GM18499 (cell line): ENCODE results near the gene SDK2.
"Not testable (repeated sequence)": the region's sequence is repeated elsewhere in the genome, so short reads cannot be mapped to it uniquely, and the experiment has no call there.

Experiments
- ATAC-seq: cut with Tn5 transposase; IDR thresholded peaks from one replicate; pipeline ENCODE4 v1.9.1; 2021; ENCODE audit warnings: moderate number of reproducible peaks; ENCODE audit not compliant: insufficient read depth, unreplicated experiment

The SDK2 gene

GRCh38 chr17:73387746-73388577, 256.3 kb downstream of the SDK2 start:
- no peak for ATAC-seq

- no peak for ATAC-seq
Observed at GRCh38 chr17:73386561-73386960, 257.7 kb downstream of the SDK2 start.

GRCh38 chr17:73384926-73385325, 259.3 kb downstream of the SDK2 start:
- no peak for ATAC-seq

GRCh38 chr17:73380439-73381106, 263.7 kb downstream of the SDK2 start:
- no peak for ATAC-seq

GRCh38 chr17:73379826-73380225, 264.4 kb downstream of the SDK2 start:
- no peak for ATAC-seq

GRCh38 chr17:73378974-73379470, 265.2 kb downstream of the SDK2 start:
- ATAC-seq, result no peak

GRCh38 chr17:73376636-73377035, 267.6 kb downstream of the SDK2 start:
- no peak for ATAC-seq

GRCh38 chr17:73376152-73376551, 268.1 kb downstream of the SDK2 start:
- ATAC-seq, result no peak

- ATAC-seq, result no peak
Observed at GRCh38 chr17:73371836-73372235, 272.4 kb downstream of the SDK2 start.

GRCh38 chr17:73371285-73371684, 273.0 kb downstream of the SDK2 start:
- no peak for ATAC-seq

GRCh38 chr17:73369817-73370490, 274.3 kb downstream of the SDK2 start:
- not testable (repeated sequence) for ATAC-seq

GRCh38 chr17:73369111-73369521, 275.1 kb downstream of the SDK2 start:
- no peak for ATAC-seq

- no peak for ATAC-seq
Observed at GRCh38 chr17:73368085-73368631, 276.1 kb downstream of the SDK2 start.

GRCh38 chr17:73365906-73366623, 278.2 kb downstream of the SDK2 start:
- ATAC-seq, result no peak

- ATAC-seq, result no peak
Observed at GRCh38 chr17:73365301-73365874, 278.9 kb downstream of the SDK2 start.

- ATAC-seq, result no peak
Observed at GRCh38 chr17:73364155-73364522, 280.1 kb downstream of the SDK2 start.

GRCh38 chr17:73363442-73364154, 280.6 kb downstream of the SDK2 start:
- ATAC-seq, result no peak

GRCh38 chr17:73362697-73363096, 281.5 kb downstream of the SDK2 start:
- ATAC-seq, result no peak
